GM23248 (cell line): ENCODE measurements around the gene CORIN.

Experiments
- EZH2 ChIP-seq: fragments of 200-600 bp; sonication (generic); IDR thresholded peaks from 2 replicates; pipeline ENCODE4 v1.6.1; 2018; ENCODE audit warnings: antibody characterized with exemption, mild to moderate bottlenecking; ENCODE audit not compliant: insufficient read depth, poor library complexity, severe bottlenecking
- EZH2phosphoT487 ChIP-seq: fragments of 200-600 bp; sonication (generic); IDR thresholded peaks from 2 replicates; pipeline ENCODE4 v1.6.1; 2018; ENCODE audit warnings: antibody characterized with exemption, moderate library complexity, mild to moderate bottlenecking, low read depth; ENCODE audit not compliant: insufficient read depth

DNA sequence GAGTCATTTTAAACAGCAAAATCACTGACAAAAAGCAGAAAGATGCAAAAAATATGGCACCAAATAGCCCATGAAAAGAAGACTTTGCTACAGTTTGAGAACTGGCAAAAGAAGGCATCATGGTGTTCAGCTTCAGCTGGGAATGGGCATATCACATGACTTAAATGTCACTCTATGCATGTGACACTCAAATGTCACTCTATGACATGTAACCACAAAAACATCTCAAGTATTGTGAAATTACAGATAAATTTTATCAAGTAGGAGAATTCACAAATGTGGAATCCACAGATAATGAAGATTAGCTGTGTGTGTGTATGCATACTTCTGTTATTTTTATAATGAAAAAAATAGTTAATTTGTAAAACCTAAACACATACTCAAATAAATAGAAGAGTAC lies 270.9 kb downstream of the CORIN start:
- TF ChIP-seq EZH2phosphoT487 (no peak), EZH2 (no peak)
